Heart left ventricle (tissue), 13 donors: ENCODE results near the gene NPTXR.

Experiments used
- CTCF ChIP-seq, 12 donors: fragments of 200-600 bp; sonication (generic) in 4 of 12; IDR thresholded peaks; one replicate each; pipeline versions ENCODE4 v1.5.0 to v1.8.0; 2018 to 2022; ENCODE audit warnings: antibody characterized with exemption in 12 of 12, mild to moderate bottlenecking in 5 of 12
- POLR2A ChIP-seq, 2 donors: fragments of 450-650 bp; IDR thresholded peaks; one replicate each; pipeline ENCODE4 v1.6.1; 2017; ENCODE audit warnings: antibody characterized with exemption in 2 of 2, mild to moderate bottlenecking in 2 of 2, moderate library complexity in 2 of 2
- donor health status: ischemic (EF 13 %, LVEDD 7.1; RV severe dilation, severe dysfunction).
- donor health status: DM: no; HTN: yes; CAD: no.
- donor health status: DM: no; HTN: no; CAD: no.
- donor health status: ischemic (EF 25% LVEDD 6.9; RV normal size, moderate dysfunction).
- donor health status: ischemic (EF 25% LVEDD 5.7; RV mildly dilated, moderate dysfunction).
- donor health status: ischemic (EF 35%, LVEDD 5.7; RV mildly dilated, moderate dysfunction).
- donor health status: nonischemic (EF 11% LVEDD 7.7; RV severe dilation, severe dysfunction).
- donor health status: DM: yes; HTN: yes; CAD: no.
- donor health status: PGD.
- donor health status: ischemic (EF 29% LVEDD 5.4; RV normal size, mild dysfunction).
- donor health status: nonischemic (EF 23%, LVEDD 6.1; RV moderate dilation, normal function).

- no peak for TF ChIP-seq CTCF (IDR thresholded peaks at IDR 0.05)
- no peak for TF ChIP-seq POLR2A (IDR thresholded peaks at IDR 0.05)
Observed at GRCh38 chr22:38850399-38850798, 6.6 kb upstream of the NPTXR start.
